Liver (tissue), 9 donors: ENCODE data around the gene LLGL2. TPM values are rescaled to one million over a fixed set of nuclear protein-coding genes. Genes with fewer than 3 reads are reported as not detected.

Experiments
- DNase-seq: peaks from one replicate; pipeline ENCODE4 v3.0.0-alpha.2; 2017; ENCODE audit warnings: low spot score
- H3K27ac ChIP-seq, 2 donors: one replicate each; pipeline ENCODE4 v1.7.0; 2013; ENCODE audit warnings: inconsistent platforms in 2 of 2, low read length in 2 of 2, control low read depth in 1 of 2, low read depth in 1 of 2, mild to moderate bottlenecking in 1 of 2
- H3K27me3 ChIP-seq, 4 donors: one replicate each; pipeline versions ENCODE4 v1.6.1 to v1.7.0; 2013; ENCODE audit warnings: low read length in 3 of 4, inconsistent platforms in 1 of 4, mild to moderate bottlenecking in 1 of 4, moderate library complexity in 1 of 4; ENCODE audit not compliant: control insufficient read depth in 4 of 4, insufficient read depth in 4 of 4
- H3K36me3 ChIP-seq, 4 donors: one replicate each; pipeline versions ENCODE4 v1.6.1 to v1.7.0; 2013; ENCODE audit warnings: low read length in 3 of 4, mild to moderate bottlenecking in 3 of 4, low read depth in 1 of 4, moderate library complexity in 1 of 4; ENCODE audit not compliant: control insufficient read depth in 4 of 4, insufficient read depth in 3 of 4
- H3K4me1 ChIP-seq, 4 donors: one replicate each; pipeline versions ENCODE4 v1.6.1 to v1.7.0; 2013; ENCODE audit warnings: low read length in 3 of 4, mild to moderate bottlenecking in 3 of 4, moderate library complexity in 1 of 4; ENCODE audit not compliant: control insufficient read depth in 4 of 4, insufficient read depth in 4 of 4
- H3K4me3 ChIP-seq, 3 donors: one replicate each; pipeline versions ENCODE4 v1.6.1 to v1.7.0; 2013; ENCODE audit warnings: low read length in 3 of 3, control low read depth in 1 of 3, low read depth in 1 of 3, mild to moderate bottlenecking in 1 of 3
- H3K9ac ChIP-seq, 2 donors: one replicate each; pipeline ENCODE4 v1.7.0; 2013; ENCODE audit warnings: low read length in 2 of 2, mild to moderate bottlenecking in 2 of 2, moderate library complexity in 2 of 2, control low read depth in 1 of 2, low read depth in 1 of 2
- H3K9me3 ChIP-seq, 4 donors: one replicate each; pipeline versions ENCODE4 v1.6.1 to v1.7.0; 2013; ENCODE audit warnings: low read length in 3 of 4; ENCODE audit not compliant: control insufficient read depth in 4 of 4
- ATF3 ChIP-seq: IDR thresholded peaks from 2 replicates; pipeline ENCODE4 v1.6.1; 2016; ENCODE audit warnings: antibody characterized with exemption
- CTCF ChIP-seq: fragments of 150-350 bp; IDR thresholded peaks from 2 replicates; pipeline ENCODE4 v1.5.1; 2017; ENCODE audit warnings: improper control_type of control experiment, low read depth, low read length; ENCODE audit not compliant: missing input control
- EGR1 ChIP-seq, 2 donors: IDR thresholded peaks; 2 replicates each; pipeline ENCODE4 v1.6.1; 2016 to 2018; ENCODE audit warnings: antibody characterized with exemption in 2 of 2, low read depth in 2 of 2
- FOXA1 ChIP-seq: IDR thresholded peaks from 2 replicates; pipeline ENCODE4 v1.6.1; 2016; ENCODE audit warnings: antibody characterized with exemption
- FOXA2 ChIP-seq: IDR thresholded peaks from 2 replicates; pipeline ENCODE4 v1.6.1; 2016; ENCODE audit warnings: antibody characterized with exemption
- GABPA ChIP-seq, 2 donors: IDR thresholded peaks in 1 of 2; conservative IDR thresholded peaks in 1 of 2; 2 replicates each; pipeline ENCODE4 v1.6.1; 2016; ENCODE audit warnings: antibody characterized with exemption in 2 of 2, mild to moderate bottlenecking in 1 of 2, moderate library complexity in 1 of 2
- HNF4A ChIP-seq, 2 donors: conservative IDR thresholded peaks; 2 replicates each; pipeline ENCODE4 v1.6.1; 2016; ENCODE audit warnings: antibody characterized with exemption in 2 of 2, mild to moderate bottlenecking in 2 of 2
- HNF4G ChIP-seq: IDR thresholded peaks from 2 replicates; pipeline ENCODE4 v1.6.1; 2016; ENCODE audit warnings: antibody characterized with exemption
- JUND ChIP-seq, 2 donors: IDR thresholded peaks; 2 replicates each; pipeline ENCODE4 v1.6.1; 2016; ENCODE audit warnings: antibody characterized with exemption in 2 of 2
- MAX ChIP-seq: IDR thresholded peaks from 2 replicates; pipeline ENCODE4 v1.6.1; 2016; ENCODE audit warnings: antibody characterized with exemption
- NR2F2 ChIP-seq: IDR thresholded peaks from 2 replicates; pipeline ENCODE4 v1.6.1; 2016; ENCODE audit warnings: antibody characterized with exemption
- RAD21 ChIP-seq, 2 donors: IDR thresholded peaks; 2 replicates each; pipeline ENCODE4 v1.6.1; 2016; ENCODE audit warnings: antibody characterized with exemption in 2 of 2, mild to moderate bottlenecking in 2 of 2
- RXRA ChIP-seq, 2 donors: IDR thresholded peaks; 2 replicates each; pipeline ENCODE4 v1.6.1; 2017 to 2018; ENCODE audit warnings: antibody characterized with exemption in 2 of 2, mild to moderate bottlenecking in 1 of 2
- SP1 ChIP-seq: IDR thresholded peaks from 2 replicates; pipeline ENCODE4 v1.6.1; 2018; ENCODE audit warnings: antibody characterized with exemption, mild to moderate bottlenecking
- TAF1 ChIP-seq: conservative IDR thresholded peaks from 2 replicates; pipeline ENCODE4 v1.6.1; 2016; ENCODE audit warnings: antibody characterized with exemption, mild to moderate bottlenecking
- ZBTB33 ChIP-seq: IDR thresholded peaks from 2 replicates; pipeline ENCODE4 v1.6.1; 2016; ENCODE audit warnings: antibody characterized with exemption
- WGBS: extraction: QIAGEN DNeasy Blood & Tissue Kit; methylation state at CpG from one replicate; pipeline ENCODE4 v1.1.7; 2013; 5-methylcytosine and 5-hydroxymethylcytosine counted together
- polyA plus RNA-seq, 2 donors: library from polyadenylated mRNA; stranded (reverse) in 1 of 2; unstranded in 1 of 2; fragments of 200-250 nt in 1 of 2; fragments of >200 nt in 1 of 2; fragmentation: Nextera tagmentation in 1 of 2; extraction: Ambion mirVana in 1 of 2; gene quantifications; one replicate each; pipeline versions ENCODE4 v1.2.1 to v1.2.3, GENCODE V29; 2013 to 2015
- total RNA-seq, 2 donors: library from RNA; depleted of rRNA; stranded (reverse); fragments of >200 nt; gene quantifications; one replicate each; pipeline ENCODE4 v1.2.3, GENCODE V29; 2014
- donor health status: healthy.
- donor health status: healthy.
- donor health status: healthy.
- donor health status: healthy.
- donor health status: healthy.

The LLGL2 gene
- total and polyA plus RNA-seq, 4 donors: 23.2 to 69.6 (median 38.5) TPM

- no peak for DNase-seq
- 86% methylated on average over 20 of the region's 20 CpGs for whole genome bisulfite sequencing
- Histone ChIP-seq H3K4me1 (peaks cover 0 to 17% (median 13%) of the 10 kb centered on the region in 4 donors), H3K4me3 (no peak overlapping the region), H3K9ac (no peak overlapping the region), H3K27ac (no peak overlapping the region), H3K9me3 (no peaks in the 10 kb centered on the region), H3K36me3 (peaks cover 0 to 22% (median 3%) of the 10 kb centered on the region in 4 donors), H3K27me3 (no peaks in the 10 kb centered on the region)
- TF ChIP-seq HNF4G: no peak
- TF ChIP-seq CTCF: no peak
- no peak for TF ChIP-seq FOXA2
- TF ChIP-seq RAD21 (IDR thresholded peaks at IDR 0.05): no peak
- TF ChIP-seq GABPA (IDR thresholded peaks at IDR 0.05 in 1 of 2, conservative IDR thresholded peaks at IDR 0.05 in 1 of 2): no peak
- no peak for TF ChIP-seq FOXA1
- TF ChIP-seq ATF3: no peak
These were observed 86.4 kb downstream of the LLGL2 start for GRCh38 chr17:75611851-75612429.

- Histone ChIP-seq H3K27me3 (no peaks in the 10 kb centered on the region), H3K36me3 (peaks cover 0 to 29% (median 4%) of the 10 kb centered on the region in 4 donors), H3K4me1 (peaks cover 0 to 17% (median 13%) of the 10 kb centered on the region in 4 donors), H3K27ac (no peak overlapping the region), H3K9ac (no peak overlapping the region), H3K4me3 (no peak overlapping the region), H3K9me3 (no peaks in the 10 kb centered on the region)
- TF ChIP-seq RAD21 (IDR thresholded peaks at IDR 0.05) (no peak), FOXA2 (no peak), EGR1 (IDR thresholded peaks at IDR 0.05; ENCODE audit: low read depth in 2 of 2) (no peak), JUND (IDR thresholded peaks at IDR 0.05) (no peak), MAX (no peak), HNF4A (conservative IDR thresholded peaks at IDR 0.05) (no peak), GABPA (IDR thresholded peaks at IDR 0.05 in 1 of 2, conservative IDR thresholded peaks at IDR 0.05 in 1 of 2) (no peak), CTCF (no peak)
- DNase-seq: no peak
- WGBS: 92% methylated on average over 27 of the region's 27 CpGs
These were observed 87.6 kb downstream of the LLGL2 start for GRCh38 chr17:75612906-75613626.

GRCh38 chr17:75614006-75614405 lies 88.5 kb downstream of the LLGL2 start:
- H3K36me3 ChIP-seq: peaks cover 0 to 35% (median 6%) of the 10 kb centered on the region in 4 donors
- no peak overlapping the region for H3K9ac ChIP-seq

More at GRCh38 chr17:75614006-75614405, 88.5 kb downstream of the LLGL2 start:
- peaks cover 0 to 17% (median 13%) of the 10 kb centered on the region in 4 donors for H3K4me1 ChIP-seq
- DNase-seq: no peak
- H3K9me3 ChIP-seq: no peaks in the 10 kb centered on the region
- no peak for TF ChIP-seq ZBTB33
- TF ChIP-seq SP1: no peak
- no peak for TF ChIP-seq NR2F2
- TF ChIP-seq CTCF: no peak
- TF ChIP-seq MAX: no peak
- TF ChIP-seq RXRA (IDR thresholded peaks at IDR 0.05): no peak
- TF ChIP-seq HNF4G: no peak
- TF ChIP-seq TAF1: no peak
- TF ChIP-seq RAD21 (IDR thresholded peaks at IDR 0.05): no peak
- TF ChIP-seq ATF3: no peak
- TF ChIP-seq FOXA2: no peak
- H3K27ac ChIP-seq: no peak overlapping the region
- no peak overlapping the region for H3K4me3 ChIP-seq
- H3K27me3 ChIP-seq: no peaks in the 10 kb centered on the region
- WGBS: 90% methylated on average over 12 of the region's 12 CpGs
